ENCODE results near the gene OR13G1.
"Not testable (repeated sequence)": the region's sequence is repeated elsewhere in the genome, so short reads cannot be mapped to it uniquely, and the experiment has no call there.

Gene OR13G1, protein sequence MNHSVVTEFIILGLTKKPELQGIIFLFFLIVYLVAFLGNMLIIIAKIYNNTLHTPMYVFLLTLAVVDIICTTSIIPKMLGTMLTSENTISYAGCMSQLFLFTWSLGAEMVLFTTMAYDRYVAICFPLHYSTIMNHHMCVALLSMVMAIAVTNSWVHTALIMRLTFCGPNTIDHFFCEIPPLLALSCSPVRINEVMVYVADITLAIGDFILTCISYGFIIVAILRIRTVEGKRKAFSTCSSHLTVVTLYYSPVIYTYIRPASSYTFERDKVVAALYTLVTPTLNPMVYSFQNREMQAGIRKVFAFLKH

DNA sequence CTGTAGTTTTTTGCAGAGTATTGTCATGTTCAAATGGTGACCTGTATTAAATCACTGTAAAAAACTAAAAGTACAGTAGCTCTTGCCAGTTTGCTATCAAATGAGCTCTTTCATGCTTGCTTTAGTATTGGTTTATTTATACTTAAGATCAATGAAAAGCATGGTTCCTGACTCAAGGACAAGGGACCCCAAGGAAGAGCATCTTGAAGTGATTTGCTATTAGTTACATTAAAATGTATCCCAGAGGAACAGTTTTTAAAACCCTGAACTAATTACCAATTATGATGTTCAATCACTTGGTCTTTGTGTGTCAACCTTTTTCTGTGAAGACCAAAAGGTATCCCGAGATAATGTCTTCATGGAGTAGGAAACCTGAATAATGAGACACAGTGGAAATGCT is at the start of gene OR13G1:
Gene OR13G1, minus strand, starts transcription at position 101 of the 400 bp plus-strand sequence. CDS start 6,698 bp downstream, outside the sequence.
- DNase-seq: no peak

DNA sequence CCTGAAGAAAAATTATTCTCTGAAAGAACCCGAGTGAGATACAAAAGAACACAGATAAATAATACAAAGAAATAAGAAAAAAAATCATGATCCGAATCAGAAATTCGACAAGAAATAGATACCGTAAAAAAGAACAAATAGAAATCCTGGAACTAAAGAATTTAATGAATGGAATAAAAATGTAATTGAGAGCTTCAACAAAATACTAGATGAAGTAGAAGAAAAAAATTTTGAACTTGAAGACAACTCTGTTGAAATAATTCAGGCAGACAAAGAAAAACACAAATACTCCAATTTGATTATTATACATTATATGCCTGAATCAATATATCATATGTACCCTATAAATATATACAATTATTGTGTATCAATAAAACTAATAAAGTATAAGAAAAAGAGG is 41.7 kb upstream of the OR13G1 start:
- no peak for DNase-seq

DNA sequence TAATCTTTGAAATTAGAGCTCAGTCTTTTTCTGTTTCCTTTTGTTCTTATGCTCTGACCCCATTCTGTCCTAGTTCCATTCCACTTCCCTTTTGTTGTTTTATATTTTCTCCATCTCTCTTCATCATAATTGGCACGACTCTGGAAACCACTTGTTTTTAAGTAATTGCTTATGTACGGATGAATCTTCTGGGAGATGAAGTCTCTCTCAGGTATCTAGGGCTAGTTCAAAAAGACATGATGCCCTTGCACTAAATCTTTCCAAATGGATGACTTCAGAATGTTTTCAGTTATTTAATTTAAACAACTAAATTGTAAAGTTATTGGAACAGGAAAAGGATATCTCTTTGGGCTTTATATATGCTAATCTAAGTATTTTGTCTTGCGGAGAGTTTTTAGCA is 37.0 kb upstream of the OR13G1 start, which contains the start of gene OR6F1:
Gene OR6F1, minus strand, starts transcription at position 101 of the 400 bp plus-strand sequence. CDS start 3,891 bp downstream, outside the sequence.
- DNase-seq: no peak

DNA sequence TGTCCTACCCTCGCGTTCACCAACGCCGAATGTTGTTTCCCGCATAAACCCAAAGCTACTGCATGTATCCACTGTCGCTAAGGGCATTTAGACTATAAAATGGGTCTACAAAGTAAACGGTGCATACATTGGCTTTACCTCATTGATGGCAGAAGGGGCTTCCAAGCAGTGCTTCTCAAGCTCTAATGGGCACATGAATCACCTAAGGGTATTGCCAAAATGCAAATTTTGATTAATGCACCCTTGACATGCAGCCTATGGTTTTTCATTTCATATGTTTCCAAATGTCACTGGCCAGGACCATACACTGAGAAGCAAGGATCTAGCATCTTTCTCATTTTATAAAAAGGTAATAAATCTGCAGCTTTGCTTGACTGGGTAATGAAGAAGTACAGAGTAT is 34.2 kb upstream of the OR13G1 start:
- no peak for DNase-seq

DNA sequence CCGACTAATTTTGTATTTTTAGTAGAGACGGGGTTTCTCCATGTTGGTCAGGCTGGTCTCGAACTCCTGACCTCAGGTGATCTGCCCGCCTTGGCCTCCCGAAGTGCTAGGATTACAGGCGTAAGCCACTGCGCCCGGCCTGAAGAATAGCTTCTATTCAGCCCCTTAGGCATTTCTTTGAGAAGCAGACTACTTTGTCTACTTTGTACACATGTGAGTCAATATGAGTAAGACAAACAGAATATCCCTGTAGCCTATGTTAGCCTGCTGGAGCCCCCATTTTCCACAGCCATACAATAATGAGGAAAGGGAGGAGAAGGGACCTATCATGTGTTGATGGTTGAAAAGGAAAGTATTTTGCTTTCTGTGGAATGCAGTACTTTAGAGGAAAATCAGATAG is 31.1 kb upstream of the OR13G1 start:
- not testable (repeated sequence) for DNase-seq

DNA sequence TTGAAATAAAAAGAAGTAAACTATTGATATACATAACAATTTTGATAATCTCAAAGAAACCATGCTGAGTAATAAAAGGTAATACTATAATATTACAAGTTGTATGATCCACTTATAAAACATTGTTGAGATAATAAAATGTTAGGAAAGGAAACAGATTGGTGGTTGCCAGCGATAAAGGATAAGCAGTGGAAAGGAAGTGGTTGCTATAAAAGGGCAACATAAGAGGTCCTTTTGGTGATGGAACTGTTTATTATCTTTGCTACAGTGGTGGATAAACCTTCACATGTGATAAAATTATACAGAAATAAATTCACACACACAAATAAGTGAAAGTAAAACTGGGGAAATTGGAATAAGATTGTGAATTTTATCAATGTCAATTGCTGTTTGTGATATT is 21.8 kb upstream of the OR13G1 start:
- DNase-seq: no peak

DNA sequence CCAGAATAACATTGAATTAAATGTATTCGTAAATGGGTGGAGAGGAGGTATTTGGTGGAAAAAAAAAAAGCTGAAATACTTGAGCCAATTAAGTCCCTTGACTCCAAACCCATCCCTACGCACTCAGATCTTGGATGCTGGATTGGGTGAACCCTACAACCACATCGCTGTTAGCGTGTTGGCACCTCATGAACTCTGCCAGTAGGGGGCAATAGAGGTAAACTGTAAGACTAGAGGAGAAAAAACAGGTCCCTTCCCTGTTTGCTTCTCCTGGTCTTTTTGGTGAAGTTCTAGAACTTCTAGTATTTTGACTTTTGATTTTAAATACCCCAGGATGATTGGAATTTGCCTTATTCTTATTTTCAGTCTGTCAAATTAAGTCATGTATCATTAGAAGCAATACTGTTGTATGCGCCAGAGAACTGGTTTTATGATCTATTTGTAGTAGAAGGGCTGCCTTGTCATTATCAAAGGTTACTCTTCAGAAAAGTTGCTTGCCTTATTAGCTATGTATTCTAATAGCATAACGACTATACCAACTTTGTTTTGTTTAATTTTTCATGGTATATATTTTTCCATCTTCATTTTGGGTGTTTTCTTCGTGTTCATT is 1.9 kb upstream of the OR13G1 start:
- no peak for DNase-seq

DNA sequence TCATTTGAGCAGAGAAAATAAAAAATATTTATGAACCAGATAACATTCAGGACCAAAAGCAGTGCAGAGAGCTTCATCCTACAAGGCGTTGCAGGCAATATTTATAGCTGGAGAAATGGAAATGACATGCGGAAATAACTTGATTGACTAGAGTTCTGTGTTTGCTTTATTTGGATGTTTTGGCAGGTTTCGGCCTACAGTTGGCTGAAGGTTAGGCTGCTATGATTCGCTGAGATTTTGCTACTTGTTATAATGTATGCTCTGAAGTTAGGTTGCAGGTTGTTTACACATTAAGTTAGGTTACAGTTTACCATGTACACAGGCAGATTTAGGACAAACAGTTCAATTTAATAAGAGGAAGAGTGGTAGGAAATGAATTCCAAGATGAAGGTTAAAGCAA is 632 bp upstream of the OR13G1 start:
- DNase-seq: no peak

DNA sequence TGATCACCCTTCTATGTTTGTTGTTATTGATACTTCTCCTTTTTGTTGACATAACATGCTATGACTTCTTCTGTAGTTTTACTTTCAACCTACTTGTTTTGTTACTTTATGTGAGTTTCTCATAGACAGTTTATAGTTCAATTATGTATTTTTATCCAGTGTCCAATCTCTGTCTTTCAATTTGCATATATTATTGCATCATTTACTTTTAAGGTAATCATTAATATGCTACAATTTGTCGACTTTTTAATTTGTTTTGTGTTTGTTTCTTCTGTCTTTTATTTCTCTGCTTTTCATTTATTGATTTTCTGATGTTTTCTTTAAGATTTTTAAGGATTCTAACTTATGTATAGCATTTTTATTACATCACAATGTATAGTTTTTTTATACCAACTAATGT is 10.3 kb downstream of the OR13G1 start:
- no peak for DNase-seq

DNA sequence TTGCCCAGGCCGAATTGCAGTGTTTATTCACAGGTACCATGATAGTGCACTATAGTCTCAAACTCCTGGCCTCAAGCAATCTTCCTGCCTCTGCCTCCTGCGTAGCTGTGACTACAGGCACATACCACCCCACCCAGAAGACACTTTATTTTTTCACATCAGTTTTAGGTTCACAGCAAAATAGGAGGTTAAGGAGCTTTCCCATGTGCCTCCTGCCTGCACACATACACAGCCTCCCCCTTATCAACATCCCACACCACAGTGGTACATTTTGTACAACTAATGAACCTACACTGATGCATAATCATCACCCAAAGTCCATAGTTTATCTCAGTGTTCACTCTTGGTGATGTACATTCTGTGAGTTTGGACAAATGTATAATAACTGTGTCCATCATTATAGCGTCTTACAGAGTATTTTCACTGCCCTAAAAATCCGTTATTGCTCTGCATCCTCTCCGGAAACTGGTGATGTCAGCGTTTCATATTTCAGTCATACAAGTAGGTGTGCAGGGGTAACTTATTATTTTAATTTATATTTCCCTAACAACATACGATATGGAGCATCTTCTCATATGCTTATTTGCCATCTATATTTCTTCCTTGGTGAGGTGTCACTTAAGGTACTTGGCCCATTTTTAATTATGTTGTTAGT is 23.2 kb downstream of the OR13G1 start:
- no peak for DNase-seq

DNA sequence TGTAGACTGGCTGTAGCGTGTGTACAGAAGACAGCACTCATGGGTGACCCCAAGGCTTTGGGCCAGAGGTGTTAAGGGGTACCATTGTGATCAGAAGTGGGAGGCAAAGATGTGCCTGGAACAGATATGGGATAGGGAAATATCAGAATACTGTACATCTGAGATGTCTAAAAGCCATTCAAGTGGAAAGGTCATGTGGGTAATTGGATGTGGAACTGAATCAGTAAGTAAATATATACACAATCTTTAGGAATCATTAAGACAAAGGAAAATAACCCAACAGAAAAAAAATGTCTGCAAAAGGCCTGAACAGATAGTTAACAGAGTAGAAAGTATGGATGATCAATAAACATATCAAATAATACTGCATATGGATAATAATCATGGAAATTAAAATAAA is 26.5 kb downstream of the OR13G1 start:
- no peak for DNase-seq

DNA sequence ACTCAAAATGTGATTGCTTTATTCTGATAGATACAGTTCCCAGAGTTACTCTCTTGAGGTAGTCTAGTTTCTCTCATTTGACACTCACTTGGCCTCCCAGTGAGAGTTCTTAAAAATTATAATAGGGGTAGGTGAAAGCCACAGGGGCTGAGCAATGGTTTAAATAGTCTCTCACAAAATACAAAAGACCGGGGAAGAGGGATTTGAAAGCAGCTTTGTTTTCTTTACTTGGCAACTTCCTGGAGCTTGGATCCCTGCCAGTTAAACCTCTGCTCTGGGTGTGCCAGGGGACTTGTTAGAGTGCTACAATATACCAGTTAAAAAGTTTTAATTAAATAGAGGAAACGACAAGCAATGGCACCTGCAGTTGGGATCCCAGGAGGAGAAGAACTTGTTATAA is 31.7 kb downstream of the OR13G1 start:
- DNase-seq: no peak

DNA sequence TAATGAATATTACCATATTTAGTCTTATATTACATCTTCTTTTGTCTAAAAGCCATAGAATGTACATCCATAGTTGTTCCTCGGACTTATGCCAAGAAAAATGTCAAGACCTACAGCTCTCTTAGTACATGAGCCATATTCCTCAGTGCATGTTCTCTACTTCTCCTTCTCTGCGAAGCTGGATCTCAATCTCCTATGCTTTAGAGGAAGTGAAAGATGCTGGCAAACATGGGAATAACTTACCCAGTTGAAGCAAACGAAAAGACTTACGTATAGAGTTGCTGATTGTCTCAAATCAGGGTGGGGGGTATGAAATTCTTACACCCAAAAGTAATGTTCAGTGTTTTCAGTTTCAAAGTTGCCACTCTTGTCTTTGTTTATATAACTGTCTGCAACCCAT is 32.7 kb downstream of the OR13G1 start:
- no peak for DNase-seq

DNA sequence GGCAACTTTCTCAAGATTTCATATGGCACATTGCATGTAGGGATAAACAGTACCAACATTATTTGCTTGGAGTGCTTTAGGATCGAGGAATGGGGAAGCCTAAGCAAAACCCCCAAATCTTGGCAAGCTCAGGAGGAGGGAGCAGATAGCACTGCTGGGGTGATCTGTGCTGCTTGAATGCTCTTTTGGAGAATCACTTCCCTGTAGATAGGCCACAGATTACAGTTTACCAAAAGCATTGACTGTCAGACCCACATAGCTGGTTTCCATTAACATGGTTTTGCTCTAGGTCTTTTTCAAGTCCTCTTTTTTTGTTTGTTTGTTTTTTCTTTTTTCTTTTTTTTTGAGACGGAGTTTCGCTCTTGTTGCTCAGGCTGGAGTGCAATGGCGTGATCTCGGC is 36.8 kb downstream of the OR13G1 start:
- no peak for DNase-seq

DNA sequence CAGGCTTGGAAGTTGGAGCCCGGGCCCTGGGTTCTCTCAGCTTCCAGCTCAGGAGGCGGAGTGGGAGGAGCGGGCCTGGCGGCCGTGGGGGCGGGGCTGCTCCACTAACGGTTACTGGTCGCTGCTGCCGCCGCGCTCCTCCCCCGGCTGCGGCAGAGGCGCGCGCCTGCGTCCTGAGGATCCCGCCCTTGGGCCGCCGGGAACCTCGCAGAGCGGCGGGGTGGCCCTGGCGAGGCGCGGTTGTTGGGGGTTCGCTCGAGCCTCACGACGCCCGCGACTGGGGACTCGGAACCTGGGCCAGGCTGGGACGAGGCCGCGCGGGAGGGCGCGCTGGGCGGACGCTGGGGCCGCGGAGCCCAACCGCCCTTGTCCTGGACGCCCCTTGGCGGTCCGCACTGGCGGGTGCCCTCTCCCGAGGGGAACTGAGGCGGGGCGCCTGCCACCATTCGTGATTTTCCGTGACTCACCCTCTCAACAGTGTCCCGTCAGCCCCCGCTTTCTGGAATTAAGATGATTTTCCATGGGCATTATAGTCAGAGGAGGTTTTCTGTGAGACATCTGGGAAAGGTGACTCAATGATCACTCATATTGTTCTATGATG is 40.1 kb downstream of the OR13G1 start:
- no peak for DNase-seq

DNA sequence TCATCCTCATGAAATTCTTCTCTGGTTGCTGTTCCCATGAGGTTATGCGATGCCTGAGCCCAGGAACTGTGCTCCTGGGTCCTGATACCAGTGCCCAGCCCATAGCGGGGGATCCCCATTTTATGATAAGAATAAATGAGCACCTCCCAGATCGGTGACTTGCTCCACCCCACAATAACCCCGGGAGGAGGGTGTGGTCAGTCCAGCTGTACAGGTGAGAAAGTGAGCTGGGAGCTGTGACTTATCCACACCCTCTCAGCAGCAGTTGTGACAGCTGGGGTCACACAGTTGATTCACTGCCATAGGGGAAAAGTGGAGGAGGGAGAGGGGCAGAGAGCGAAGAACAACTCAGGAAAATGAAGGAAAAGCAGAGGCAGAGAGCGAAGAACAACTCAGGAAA is 40.8 kb downstream of the OR13G1 start:
- no peak for DNase-seq

DNA sequence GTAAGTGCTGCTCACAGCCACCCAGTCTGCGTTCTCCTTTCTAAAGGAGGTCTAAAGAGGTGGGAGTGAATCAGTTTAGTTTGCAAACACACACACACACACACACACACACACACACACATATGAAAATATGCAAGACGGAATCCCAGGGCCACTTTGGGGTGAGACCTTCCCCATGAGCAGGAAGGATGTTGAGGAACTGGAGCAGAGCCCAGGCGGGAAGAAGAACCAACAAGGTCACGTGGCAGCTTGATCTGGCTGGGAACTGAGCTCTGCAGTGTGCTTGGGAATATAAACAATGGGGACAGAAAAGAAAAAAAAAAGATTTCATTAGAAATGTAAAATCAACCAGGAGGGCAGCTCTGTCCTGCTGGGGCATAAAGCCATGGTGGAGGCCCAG is 41.5 kb downstream of the OR13G1 start:
- DNase-seq: no peak

DNA sequence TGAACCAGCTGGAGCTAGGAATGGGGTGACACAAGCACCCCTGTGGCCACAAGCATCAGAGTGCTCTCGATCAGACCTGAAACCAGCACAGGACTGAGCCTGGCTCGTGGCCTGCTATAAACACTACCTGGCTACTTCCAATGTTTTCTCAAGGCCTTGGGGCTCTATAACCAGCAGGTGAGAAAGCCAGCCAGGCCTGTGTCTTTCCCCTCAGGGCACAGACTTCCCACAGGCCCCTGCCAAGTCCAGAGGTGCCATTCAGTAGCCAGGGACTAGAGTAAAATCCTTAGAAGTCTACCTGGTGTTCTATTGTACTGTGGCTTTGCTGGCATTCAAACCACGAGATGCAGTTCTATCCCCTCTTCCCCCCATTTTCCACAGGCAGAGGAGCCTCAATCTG is 51.6 kb downstream of the OR13G1 start:
- no peak for DNase-seq

All from cerebellar nuclear complex (tissue), 1 donor.